GM21367 (cell line): ENCODE data around the gene IMPDH1.

ENCODE experiments used
- ATAC-seq: cut with Tn5 transposase; IDR thresholded peaks from one replicate; pipeline ENCODE4 v1.9.1; 2021; ENCODE audit not compliant: unreplicated experiment

The IMPDH1 gene

DNA sequence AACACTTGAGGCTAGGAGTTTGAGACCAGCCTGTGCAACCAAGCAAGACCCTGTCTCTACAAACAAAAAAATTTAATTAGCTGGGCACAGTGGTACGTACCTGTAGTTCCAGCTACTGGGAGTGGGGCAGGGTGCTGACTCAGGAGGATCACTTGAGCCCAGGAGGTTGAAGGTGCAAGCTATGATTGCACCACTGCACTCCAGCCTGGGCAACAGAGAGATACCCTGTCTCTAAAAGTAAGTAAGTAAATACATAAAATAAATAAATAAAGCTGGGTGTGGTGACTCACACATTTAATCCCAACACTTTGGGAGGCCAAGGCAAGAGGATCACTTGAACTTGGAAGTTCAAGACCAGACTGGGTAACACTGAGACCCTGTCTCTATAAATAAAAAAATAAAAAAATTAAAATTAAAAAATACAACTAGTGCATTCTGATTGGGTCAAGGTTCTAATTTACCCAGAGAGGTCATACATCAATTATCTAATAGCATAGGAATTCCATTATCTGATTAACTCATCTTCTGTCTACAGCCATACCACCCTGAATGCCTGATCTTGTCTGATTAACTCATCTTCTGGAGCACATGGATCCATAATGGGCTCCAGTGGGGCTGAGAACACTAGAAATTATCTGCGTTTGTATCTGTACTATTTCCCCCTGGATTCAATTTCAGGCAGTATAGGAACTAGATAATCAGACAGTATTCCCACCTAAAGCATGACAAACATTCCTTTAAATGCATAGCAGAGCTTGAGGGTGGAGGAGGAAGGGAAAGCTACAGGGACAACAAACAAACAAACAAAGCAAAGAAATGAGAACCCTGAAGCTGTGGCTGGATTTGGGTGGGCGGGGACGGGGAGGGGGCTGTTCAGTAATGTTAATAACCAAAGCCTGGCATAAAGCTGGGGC is 24.9 kb upstream of the IMPDH1 start:
- ATAC-seq: no peak

GRCh38 chr7:128431754-128432153 is 22.0 kb upstream of the IMPDH1 start:
- ATAC-seq: no peak

DNA sequence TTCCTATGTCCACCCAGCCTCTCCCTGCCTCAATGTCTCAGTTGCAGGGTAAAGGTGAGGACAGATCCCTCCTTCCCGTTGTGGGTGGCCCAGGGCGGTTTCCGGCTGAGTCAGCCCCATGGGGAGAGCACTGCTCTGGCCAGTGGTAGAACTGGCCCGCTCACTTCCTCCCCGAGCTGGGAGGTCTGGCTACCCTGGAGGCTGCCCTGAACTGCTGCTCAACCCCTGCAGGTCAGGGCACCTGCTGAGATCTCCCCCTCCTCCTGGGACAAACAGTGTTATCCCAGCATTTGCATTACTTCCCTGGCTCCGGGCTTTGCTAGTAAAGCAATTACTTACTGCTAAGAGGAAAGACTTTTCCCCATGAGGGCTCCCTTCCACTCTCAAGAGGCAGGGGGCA is 21.4 kb upstream of the IMPDH1 start:
- no peak for ATAC-seq

DNA sequence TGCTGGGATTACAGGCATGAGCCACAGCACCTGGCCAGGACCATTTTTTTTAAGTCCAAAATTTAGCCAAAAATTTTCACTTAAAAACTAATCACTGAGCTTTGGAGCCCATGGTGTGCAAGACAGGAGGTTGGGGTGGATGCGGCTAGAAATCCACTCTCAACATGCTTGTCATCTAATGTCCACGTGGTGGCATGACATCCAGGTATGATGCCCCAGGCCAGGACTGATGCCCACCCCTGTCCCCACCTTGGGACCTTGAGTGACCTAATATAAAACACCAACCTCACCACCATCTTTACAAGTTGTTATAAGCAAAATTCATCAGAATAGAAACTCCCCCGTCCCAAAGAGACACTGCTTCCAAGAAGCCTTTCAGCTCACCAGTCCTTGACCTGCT is 20.4 kb upstream of the IMPDH1 start:
- ATAC-seq: no peak

DNA sequence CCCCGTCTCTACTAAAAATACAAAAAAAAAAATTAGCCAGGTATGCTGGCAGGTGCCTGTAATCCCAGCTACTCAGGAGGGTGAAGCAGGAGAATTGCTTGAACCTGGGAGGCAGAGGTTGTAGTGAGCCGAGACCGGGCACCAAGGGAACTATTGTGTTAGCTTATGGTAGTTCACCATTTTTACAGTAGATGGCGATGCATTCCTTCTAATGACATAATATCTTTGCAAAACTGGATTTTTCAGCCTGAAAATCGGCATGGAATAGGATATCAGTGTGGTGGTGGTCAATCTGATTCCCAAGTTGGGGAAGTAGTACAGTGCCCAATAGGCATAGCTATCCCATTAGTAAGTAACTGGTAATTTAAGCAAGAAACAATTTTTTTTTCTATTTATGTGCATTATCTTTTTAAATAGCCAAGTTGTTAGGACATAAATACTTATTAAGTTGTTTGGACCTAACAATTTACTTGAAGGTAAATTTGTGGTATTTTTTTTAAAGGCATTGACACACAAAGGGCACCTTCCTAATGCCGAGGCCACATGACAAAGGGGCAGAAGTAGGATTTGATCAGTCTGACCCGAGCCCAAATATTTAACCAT is 17.6 kb upstream of the IMPDH1 start:
- no peak for ATAC-seq

DNA sequence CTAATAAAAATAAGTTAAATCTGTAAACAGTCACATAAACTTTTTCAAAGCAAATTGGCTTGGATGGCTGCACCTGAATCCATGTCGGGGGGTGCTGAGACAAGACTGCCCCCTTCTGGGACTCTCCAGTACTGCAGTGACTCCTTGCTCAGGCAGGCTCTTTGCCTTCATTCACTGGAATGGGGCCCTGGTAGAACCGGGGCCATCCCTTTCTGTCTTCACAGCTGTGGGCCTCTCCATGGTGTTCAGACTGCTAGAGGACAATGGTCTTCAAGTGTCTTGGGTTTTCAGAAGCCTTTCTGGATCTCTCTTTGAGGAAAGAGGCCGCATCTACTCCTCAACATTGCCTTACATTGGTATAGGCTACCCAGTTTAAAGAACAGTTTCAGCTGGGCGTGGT is 16.1 kb upstream of the IMPDH1 start:
- no peak for ATAC-seq

GRCh38 chr7:128424686-128425275 is 15.0 kb upstream of the IMPDH1 start:
- ATAC-seq: no peak

- ATAC-seq: no peak
Observed at GRCh38 chr7:128422842-128423241, 13.1 kb upstream of the IMPDH1 start.

- no peak for ATAC-seq
Observed at GRCh38 chr7:128422037-128422436, 12.3 kb upstream of the IMPDH1 start.

GRCh38 chr7:128421384-128421783 is 11.6 kb upstream of the IMPDH1 start:
- ATAC-seq: no peak

GRCh38 chr7:128420773-128421172 is 11.0 kb upstream of the IMPDH1 start:
- no peak for ATAC-seq

DNA sequence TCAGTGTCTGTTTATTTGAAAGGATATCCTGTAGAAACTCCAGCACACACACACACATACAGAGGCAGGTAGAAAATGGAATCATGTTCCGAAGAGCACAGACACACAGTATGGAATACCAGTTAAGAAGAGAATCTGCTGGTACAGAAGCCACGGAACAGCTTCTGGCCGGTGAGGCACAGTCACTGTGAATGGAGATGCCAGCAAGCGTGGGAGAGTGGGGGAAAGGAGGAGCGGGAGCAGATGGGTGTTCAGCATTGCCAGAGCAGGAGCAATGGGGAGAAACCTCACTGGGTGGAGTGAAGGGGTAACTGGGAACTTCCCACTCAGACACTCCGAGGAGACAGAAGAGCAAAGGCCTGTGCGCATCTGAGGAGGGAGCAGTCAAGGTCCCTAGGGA is 9.5 kb upstream of the IMPDH1 start:
- no peak for ATAC-seq

DNA sequence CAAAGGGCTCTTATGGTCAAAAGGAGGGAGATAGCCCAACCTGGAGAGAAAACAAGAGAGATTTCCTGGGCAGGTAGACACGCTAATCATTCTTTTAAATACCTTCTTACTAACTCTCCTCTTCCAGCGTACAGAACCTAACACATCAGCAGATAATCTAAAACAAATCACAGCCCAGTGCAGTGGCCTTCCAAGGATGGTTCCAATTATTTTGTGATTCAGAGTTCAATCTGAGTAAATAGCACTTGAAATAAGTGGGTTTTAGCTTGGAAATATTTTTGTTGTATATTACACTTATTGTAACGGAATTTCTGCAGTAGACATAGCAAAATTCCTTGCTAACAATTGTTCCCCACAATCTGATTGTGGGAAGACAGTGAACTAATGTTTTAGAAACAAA is 7.3 kb upstream of the IMPDH1 start:
- ATAC-seq: no peak

- ATAC-seq: no peak
Observed at GRCh38 chr7:128415217-128415785, 5.5 kb upstream of the IMPDH1 start.

DNA sequence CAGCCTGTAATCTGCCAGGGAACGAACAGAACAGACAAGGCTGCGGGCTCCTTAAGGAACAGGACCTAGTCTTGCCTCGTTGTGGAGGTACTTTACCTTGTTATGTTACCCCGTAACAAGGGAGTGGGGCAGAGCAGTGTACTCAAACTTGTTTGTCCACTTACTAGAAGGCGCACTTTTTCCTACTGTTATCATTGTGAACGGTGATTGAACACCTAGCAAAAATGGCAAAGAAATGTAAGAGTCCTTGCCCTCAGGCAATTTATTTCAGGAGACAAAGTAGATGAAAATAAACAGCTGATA is 620 bp upstream of the IMPDH1 start:
- ATAC-seq: no peak

GRCh38 chr7:128408709-128409595 is 830 bp downstream of the IMPDH1 start:
- ATAC-seq: no peak

GRCh38 chr7:128407751-128408708 is 1.8 kb downstream of the IMPDH1 start:
- ATAC-seq: no peak

- no peak for ATAC-seq
Observed at GRCh38 chr7:128407233-128407589, 2.6 kb downstream of the IMPDH1 start.

- no peak for ATAC-seq
Observed at GRCh38 chr7:128406314-128407232, 3.2 kb downstream of the IMPDH1 start.
